Stimulated activated CD4-positive, alpha-beta T cell treated with anti-CD3 and anti-CD28 coated beads, Interleukin-2, amount 100 ng/mL, for 24 hours (primary cell): ENCODE measurements around the gene C1QL1.

Source experiments
- DNase-seq, 2 donors: peaks; one replicate each; pipeline ENCODE4 v3.0.0-alpha.2; 2020

Gene C1QL1

DNA sequence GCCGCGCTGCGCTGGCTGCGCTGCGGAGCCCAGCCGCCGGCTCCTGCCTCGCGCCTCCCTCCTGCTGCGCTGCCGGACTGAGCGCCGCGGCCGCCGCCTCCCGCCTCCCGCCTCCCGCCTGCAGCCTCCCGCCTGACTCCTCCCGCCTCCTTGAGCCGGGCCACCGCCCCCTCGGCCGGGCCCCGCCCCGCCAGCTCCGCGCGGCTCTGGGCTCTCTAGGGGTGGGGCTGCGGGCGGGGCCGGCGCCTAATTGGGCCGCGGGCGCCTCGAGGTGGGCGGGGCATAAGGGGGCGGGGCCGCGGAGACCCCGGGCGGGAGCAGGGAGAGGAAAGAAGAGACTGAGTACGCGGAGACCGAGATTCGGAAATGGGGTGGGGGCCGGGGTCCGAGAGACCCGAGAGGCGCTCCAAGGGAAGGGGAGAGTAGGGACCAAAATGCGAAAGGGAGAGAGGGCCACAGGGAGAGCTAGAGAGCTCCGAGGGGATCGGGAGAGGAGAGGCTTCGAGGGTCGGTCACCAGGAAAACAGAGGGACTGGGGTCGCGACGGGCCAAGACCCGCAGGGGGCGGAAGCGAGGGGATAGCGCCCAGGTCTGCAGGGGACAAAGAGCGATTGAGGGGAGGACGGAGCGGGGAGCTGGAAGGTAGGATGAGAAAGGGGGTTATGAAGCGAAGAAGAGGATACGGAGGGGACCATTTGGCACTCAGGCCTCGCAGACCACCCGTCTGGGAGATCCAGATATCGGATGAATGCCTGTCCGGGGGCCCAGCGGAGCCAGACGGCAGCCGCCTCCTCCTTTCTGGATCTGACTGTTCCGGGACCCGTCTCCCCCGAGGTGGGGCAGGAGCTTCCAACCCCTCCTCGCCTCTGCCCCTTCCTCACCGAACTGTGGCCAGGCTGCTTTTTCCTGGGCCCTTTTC lies at the start of gene C1QL1:
Gene C1QL1 (minus strand): TSS at position 79 of the 919 bp plus-strand sequence. CDS start 255 bp downstream, outside the sequence.
- peak; percentile 87 to 92 for DNase-seq

DNA sequence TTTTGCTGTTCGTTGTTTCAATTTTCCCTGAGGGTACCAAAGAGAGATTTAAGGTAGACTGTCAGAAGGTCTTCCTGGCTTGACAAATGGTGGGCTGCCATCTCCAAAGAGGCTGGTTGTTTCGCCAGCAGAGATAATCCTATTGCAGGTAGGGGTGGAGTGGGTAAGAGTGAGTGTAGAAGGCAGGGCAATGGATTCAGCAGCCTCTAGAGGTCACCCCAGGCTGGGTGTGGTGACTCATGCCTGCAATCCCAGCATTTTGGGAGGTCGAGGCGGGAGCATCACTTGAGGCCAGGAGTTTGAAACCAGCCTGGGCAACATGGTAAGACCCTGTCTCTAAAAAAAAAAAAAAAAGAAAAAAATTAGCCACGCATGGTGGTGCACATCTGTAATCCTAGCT lies 48.7 kb upstream of the C1QL1 start:
- no peak for DNase-seq

DNA sequence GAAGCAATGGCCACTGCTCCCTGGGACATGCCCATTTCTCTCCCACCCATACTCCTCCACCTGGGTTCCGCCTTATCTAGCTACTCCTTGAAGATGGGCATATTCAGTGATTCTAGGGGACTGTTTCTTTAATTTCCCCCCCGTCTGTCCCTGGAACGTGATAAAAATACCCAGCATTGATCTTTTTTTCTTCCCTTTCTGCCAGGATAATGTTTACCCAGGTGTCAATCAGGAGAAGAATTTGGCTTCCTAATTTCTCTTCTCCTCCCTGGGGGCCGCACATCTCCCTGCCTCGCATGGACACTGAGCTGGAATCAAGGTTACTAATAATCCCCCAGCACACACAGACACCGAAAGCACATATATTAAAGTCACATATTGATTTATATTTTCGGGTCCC lies 48.1 kb upstream of the C1QL1 start:
- no peak for DNase-seq

DNA sequence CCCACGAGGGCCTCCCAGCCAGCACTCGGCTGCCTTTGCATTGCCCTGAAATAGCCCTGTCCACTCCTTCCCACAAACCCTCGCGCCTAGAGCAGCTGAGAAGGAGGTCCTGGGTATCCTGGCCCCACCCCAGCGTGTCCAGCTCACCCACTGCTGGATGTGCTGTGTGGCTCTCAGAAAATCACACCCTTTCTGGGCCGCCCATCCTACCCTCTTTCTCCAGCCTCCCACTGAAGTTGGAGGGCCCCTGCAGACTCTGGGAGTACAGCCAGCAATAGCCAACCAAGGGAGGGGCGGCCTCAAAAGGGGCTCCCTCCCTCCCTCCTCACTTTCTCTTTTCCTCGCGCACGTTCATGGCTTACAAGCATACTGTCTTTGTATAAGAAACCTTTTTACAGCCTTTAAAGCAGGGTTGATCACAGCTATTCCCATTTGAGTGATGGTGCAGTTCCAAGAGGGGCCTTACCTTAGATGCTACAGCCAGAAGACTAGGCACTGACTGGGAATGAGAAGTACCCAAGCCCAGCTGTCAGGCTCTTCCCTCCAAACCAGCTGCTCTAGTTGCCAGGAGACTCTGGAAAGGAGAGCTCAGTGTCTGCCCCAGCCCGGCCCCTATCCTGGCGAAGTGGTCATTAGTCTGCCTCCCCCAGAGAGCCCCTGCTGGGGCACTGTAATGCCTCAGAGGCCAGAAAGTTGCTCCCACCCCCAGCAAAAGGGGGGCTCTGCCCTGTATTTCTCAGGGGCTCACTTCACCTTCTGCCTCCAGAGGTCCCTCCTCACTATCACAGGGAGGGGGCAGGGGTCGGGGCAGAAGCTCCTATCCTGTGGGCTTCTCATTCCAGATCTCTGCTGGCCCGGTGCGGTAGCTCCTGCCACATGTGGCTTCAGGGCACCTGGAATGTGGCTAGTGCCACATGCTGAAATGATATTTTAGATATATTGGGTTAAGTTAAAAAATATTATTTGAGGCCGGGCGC lies 45.2 kb upstream of the C1QL1 start:
- DNase-seq: no peak

DNA sequence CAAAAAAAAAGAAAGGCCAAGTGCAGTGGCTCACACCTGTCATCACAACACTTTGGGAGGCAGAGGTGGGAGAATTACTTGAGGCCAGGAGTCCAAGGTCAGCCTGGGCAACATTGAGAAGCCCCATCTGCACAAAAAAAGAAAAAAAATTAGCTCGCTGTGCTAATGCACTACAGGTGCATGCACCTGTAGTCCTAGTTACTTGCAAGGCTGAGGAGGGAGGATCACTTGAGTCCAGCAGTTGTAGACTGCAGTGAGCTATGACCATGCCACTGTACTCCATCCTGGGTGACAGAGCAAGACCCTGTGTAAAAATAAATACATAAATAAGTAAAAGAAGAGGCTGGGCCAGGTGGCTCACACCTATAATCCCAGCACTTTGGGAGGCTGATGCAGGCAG lies 43.7 kb upstream of the C1QL1 start:
- no peak for DNase-seq

DNA sequence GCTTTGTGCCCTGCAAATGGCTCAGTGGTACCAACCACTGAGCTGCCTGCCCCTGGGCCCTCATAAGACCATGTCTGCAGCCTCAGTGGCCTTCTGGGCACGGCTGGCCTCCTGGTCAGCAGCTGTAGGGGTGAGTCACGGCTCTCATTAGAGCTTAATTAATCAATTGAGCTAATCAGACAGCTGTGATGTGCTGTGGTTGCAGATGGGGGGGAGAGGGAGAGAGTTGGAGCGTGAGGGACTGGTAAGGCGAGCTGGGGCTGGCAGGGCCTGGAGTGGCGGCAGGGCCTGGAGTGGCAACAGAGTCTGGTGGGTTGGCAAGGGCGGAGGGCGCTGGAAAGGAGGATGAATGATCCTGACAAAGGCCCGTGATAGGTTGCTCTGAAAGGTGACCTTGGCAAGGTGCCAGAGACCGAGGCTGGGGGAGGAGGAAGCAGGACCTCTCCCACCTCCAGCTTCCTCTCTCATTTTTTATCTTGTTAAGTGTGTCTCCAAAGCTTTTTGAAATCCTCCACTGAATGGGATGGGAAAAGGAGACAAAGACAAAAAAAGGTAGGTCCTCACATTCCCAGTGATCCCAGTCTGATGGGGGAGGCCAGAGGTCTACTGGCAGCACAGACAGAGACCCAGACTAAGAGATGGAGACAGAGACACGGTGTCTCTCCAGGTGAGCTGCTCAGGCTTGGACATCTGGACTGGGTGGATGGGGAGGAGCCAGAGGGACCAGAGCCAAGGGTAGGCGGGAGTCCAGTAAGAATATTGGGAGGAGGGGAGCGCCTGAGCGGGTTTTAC lies 41.8 kb upstream of the C1QL1 start:
- no peak for DNase-seq

DNA sequence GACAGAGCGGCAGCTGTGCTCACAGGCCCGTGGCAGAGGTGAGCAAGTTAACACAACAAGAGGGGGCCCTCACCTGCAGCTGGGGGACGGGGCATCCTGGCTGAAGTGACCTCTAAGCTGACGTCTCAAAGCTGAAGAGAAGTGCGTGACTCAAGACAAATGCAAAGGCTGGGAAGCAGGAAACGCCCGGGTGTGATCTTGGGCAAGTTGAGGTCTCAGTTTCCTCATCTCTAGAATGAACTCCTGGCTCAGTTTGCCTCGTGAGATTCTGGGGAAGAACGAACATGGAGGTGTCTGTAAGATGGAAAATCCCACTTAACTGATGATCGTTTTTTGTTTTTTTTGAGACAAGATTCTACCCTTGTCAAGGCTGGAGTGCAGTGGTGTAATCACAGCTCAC lies 40.1 kb upstream of the C1QL1 start:
- DNase-seq: no peak

DNA sequence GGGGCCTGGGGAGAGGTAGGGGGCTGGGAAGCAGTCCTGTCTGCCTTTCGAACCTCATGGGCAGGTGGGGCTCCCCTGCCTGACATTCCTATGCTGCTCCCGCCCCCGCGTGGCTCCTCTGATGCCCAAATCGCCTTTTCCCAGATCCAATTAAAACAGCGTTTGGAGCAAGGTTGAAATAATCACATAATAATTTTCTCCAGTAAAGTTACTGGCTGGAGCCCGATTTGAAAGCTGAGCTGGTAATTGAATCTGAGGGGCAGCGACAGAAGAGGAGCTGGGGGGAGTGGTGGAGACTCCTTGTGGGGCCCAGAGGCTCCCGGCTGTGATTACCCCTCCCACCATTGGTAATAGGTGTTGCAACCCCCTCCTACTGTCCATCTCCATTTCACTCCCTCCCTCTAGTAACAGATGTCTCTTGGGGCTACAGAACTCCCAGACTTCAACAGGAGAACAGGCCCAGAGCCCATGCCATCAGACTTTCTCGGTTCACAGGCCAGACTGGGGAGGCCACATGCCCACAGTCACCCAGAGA lies 38.9 kb upstream of the C1QL1 start:
- no peak for DNase-seq

DNA sequence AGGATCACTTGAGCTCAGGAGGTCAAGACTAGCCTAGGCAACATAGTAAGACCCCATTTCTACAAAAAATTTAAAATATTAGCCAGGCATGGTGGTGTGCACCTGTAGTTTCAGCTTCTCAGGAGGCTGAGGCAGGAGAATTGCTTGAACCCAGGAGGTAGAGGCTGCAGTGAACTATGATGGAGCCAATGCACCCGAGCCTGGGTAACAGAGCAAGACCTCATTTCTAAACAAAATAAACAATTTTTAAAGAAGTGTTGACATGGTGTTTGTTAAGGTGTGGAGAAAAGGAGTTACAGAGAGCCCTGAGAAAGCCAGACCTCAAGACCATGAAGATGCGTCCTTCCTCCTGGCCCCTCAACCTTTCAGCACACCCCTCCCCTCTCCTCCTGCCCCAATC lies 37.6 kb upstream of the C1QL1 start:
- no peak for DNase-seq

DNA sequence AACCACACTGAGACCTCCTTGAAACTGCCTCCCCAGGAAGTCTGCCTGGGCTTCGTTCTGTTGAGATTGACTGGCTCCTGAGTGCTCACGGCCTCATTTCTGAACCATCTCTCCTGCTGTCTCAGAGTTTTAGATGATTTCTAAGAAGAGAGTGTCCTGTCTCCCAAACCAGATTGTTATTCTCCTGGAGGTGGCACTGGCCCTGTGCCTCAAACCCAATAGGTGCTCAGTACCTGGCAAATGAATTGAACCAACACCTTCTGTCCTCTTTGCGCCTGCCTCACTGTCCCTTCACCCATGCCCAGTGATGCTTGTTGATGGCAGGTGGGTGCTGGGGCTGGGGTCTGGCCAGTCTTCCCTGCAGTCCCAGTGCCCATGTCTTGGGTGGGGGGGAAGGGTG lies 36.3 kb upstream of the C1QL1 start:
- DNase-seq: no peak

DNA sequence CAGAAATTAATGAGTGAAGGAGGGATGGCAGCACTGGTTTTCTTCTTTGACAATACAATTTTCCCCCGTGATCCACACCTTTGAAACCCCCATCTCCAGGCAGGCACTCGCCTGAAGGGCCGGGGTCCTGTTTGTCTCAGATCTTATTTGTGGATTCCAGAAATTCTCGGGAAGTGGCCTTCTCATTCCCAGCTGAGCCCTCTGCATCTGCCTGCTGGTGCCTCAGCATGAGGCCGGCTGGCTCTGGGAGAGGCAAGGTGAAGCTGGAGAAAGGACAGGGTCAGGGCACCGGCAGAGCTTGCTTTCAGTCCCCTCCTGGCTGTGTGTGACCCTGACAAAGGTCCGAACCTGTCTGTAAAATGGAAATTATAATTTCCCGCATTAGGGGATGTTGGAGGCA lies 35.8 kb upstream of the C1QL1 start:
- no peak for DNase-seq

DNA sequence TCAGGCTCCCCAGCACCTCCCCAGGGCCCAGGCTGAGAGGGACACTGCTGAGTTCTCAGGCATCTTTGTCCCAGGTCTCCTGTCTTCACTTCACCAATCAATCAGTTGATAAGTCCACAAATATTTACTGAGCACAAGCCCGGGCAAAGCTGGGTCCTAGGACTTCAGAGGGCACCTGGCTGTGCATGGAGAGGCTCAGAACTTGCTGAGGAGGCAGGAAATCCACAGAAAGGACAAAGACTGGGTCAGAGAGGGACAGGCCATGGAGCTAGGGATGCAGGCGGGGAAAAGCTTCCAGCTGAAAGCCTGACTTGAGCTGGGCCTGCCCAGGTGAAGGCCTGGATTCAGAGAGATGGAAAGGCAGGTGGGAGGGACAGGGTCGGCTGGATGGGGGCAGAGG lies 33.2 kb upstream of the C1QL1 start:
- DNase-seq: no peak

DNA sequence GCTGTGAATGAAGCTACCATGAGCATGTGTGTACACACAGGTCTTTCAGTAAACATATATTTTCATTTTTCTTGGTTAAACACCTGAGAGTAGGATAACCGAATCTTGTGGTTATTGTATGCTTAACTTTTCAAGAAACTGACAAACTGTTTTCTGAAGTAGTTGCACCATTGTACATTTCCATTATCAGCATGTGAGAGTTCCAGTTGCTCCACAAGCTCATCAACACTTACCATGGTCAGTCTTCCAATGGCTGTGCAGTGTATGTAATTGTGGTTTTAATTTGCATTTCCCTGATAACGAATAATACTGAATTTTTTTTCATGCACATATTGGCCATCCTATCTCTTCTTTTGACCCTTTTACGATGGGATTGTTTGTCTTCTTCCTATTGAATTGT lies 31.3 kb upstream of the C1QL1 start:
- no peak for DNase-seq

DNA sequence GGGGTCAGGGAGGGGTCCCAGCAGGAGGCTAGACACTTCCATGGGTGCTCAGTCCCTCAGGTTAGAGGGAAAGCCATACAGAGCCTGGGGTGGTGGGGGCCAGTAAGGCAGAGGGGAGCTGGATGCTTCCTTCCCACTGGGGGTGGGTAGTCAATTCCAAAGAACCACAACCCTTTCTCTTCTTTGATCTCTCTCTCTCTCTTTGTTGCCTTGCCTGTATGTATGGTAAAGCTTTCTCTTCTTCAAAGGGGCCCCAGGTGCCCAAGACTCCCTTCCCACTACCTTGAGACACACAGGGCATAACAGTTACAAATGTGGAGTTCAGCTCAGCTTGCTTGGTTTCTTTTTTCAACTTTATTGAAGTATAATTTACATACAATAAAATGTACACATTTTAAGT lies 30.5 kb upstream of the C1QL1 start:
- DNase-seq: no peak

DNA sequence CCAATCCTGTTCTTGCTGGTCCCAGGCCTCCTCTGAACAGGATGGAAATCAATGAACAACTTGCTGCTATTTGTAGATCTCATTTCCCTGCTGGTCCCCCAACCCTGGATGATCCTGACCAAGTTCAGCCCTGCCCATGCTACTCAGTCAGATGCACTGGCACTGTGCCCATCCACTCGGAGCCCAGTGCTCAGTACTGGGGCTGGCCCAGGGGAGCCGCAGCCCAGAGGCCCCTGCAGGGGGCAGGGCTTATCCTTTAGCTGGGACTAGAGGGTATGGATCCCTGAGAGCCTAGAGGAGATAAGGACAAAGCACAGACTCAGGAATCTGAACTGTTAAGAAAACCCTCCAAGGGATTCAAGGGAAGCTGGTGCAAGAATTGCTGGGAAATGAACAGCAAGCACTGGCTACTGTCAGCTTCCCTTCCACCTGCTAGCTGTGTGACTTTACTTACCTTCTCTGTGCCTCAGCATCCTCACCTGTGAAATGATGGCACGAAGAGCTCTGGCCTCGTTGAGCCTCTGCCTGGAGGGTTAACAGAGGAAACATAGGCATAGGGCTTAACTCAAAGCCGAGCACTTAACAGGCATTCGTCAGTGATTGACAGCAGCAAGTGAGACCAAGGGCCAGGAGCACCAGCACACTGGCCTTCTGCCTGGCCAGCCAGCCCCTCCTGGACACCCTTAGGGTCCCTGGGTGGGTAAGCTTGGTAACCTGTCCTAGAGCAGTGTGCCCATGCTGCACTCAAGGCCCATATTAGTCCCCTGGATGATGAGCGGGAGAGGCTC lies 29.8 kb upstream of the C1QL1 start:
- no peak for DNase-seq

DNA sequence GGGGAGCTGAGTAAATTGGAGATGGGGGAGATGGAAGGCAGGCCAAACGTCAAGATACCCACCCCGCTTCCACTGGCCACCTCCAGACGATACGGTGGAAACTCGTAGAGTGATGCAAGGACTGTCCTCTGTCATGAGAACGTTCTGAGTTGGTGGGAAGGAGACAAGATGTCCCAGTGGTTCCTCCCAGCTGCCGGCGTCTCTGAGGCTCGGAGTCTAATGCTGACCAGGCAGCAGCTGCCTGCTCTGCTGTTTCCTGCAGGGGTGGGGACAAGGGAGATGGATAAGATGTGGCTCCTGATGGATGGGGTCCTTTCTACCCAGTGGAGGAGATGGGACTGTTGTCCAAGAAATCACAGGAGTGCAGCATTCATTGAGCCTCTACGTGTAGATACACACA lies 28.2 kb upstream of the C1QL1 start:
- DNase-seq: no peak

DNA sequence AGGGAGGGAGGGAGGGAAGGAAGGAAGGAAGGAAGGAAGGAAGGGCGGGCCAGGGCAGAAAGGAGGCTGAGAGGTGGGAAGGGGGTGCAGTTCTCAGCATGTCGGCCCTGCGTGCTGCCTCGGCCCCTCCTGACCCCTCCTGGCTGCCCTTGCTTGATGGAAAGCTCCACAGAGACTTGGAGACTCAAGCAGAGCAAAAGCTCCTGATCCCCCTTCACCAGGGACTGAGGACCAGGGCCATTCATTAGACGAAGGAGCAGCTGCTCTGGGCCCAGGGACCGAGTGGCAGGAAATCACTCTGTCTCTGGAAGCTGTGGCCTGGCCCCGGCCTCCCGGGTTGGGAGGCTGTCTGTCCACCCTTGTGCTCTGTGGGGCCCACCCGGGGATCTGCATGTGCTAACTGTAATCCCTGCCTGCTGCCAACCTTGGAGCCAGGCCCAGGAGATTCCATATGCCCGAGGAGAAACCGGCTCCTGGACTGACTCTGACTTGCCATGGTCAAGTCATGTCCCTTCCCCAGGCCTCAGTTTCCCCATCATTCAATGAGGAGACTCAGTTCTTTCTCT lies 27.4 kb upstream of the C1QL1 start:
- no peak for DNase-seq

DNA sequence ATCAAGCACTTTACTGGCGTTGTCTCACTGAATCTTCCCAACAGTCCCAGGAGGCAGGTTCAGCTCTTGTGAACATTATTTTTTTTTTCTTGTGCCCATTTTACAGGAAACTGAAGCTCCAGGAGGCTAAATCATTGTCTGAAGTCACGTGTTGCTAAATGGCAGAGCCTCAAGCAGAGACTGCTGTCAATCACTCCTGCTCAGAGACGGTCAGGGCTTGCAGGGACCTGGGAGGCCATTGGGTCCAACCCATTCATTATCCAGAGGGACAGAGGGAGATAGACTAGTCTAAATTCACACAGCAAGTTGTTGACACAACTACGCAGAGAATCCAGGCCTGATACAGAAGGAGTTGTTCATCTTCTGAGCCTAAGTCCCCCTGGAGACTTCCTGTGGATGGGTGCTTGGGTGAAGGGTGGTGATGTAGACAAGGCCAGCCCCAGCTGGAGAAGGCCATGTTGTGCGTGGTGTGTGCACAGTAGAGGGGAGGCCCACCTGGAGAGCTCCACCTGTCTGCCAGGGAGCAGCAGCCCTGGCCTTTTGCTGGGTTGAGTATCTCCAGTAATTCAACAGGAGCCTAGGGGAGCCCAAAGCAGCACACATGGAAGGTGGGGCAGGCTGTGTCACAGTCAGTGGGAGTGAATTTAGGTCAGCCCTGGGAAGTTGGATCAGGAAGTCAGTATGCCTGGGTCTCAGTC lies 24.3 kb upstream of the C1QL1 start:
- DNase-seq: no peak

DNA sequence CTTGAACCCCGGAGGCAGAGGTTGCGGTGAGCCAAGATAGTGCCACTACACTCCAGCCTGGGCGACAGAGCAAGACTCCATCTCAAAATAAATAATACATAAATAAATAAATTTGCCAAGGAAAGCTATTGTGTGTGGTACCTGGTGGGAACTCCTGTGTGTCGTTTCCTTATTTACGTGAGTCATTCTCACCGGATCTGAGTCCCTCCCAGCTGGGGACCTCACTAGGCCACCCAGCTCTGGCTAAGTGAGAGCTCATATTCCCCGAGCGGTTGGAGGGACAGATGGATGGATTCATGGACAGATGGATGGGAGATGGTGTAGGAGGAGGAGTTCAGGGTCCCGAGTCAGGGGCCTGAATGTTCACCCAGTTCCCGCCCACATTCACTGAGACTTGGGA lies 22.9 kb upstream of the C1QL1 start:
- DNase-seq: no peak

DNA sequence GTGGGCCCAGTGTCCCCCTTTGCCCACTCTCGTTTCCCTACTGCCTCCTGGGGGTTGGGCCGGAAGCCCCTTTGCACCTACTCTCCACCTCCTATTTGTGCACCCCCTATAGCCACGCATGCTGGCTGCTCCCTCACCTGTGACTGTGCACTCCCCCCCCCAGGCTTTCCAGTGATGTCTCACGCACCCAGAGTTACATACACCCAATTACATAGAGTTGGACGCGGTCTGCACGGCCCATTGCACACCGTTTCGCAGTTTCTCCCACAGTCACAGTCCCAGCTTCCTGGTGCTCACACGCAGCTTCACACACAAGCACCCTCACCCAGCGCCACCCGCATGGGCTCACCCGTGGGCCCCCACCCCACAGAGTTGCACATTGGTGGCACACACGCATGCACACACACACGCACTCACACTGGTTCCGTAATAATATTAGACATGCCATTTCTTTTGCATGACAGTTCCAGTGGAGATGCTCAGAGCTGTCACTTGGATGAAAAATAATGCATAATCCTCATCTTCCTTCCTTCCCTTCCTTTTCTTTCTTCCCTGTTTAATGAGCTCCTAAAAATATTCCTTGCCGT lies 21.5 kb upstream of the C1QL1 start:
- no peak for DNase-seq
